HepG2 (cell line): Measurements from ENCODE around the gene SNRPF. TPM values are rescaled to one million over a fixed set of nuclear protein-coding genes. Genes with fewer than 3 reads are reported as not detected.

Experiments
- ATF1 ChIP-seq: IDR thresholded peaks from 2 replicates; pipeline ENCODE4 v1.6.1; 2016; ENCODE audit warnings: mild to moderate bottlenecking, control low read depth
- BATF2 ChIP-seq: sonication (generic); formaldehyde crosslinking; IDR thresholded peaks from 2 replicates; pipeline ENCODE4 v1.8.0; 2022; ENCODE audit warnings: mild to moderate bottlenecking, missing genetic modification reagents, moderate library complexity
- BRF2 ChIP-seq: sonication (generic); formaldehyde crosslinking; IDR thresholded peaks from 2 replicates; pipeline ENCODE4 v1.8.1; 2022; ENCODE audit warnings: mild to moderate bottlenecking, missing genetic modification reagents
- GLI4 ChIP-seq: sonication (generic); formaldehyde crosslinking; IDR thresholded peaks from 2 replicates; pipeline ENCODE4 v1.5.1; 2020; ENCODE audit warnings: missing genetic modification reagents, mild to moderate bottlenecking, moderate library complexity, borderline replicate concordance
- HNRNPLL ChIP-seq: fragments of 200-400 bp; formaldehyde crosslinking; IDR thresholded peaks from 2 replicates; pipeline ENCODE4 v1.6.1; 2017; ENCODE audit warnings: mild to moderate bottlenecking, low read depth, low read length; ENCODE audit not compliant: poor library complexity, severe bottlenecking
- MXD4 ChIP-seq: IDR thresholded peaks from 2 replicates; pipeline ENCODE4 v1.6.1; 2016; ENCODE audit warnings: mild to moderate bottlenecking, missing biosample characterization, missing genetic modification reagents
- NFE2 ChIP-seq: sonication (generic); formaldehyde crosslinking; IDR thresholded peaks from 2 replicates; pipeline ENCODE4 v1.4.0; 2020; ENCODE audit warnings: missing genetic modification reagents
- PREB ChIP-seq: sonication (generic); formaldehyde crosslinking; IDR thresholded peaks from 2 replicates; pipeline ENCODE4 v1.4.0; 2020; ENCODE audit warnings: missing genetic modification reagents
- RFX3 ChIP-seq: IDR thresholded peaks from 2 replicates; pipeline ENCODE4 v1.6.1; 2016; ENCODE audit warnings: missing biosample characterization, missing genetic modification reagents
- SMAD9 ChIP-seq: sonication (generic); formaldehyde crosslinking; IDR thresholded peaks from 2 replicates; pipeline ENCODE4 v1.5.1; 2020; ENCODE audit warnings: mild to moderate bottlenecking, missing genetic modification reagents
- ZBTB38 ChIP-seq: sonication (generic); formaldehyde crosslinking; IDR thresholded peaks from 2 replicates; pipeline ENCODE4 v1.5.1; 2020; ENCODE audit warnings: mild to moderate bottlenecking, missing genetic modification reagents
- ZNF142 ChIP-seq: sonication (generic); formaldehyde crosslinking; IDR thresholded peaks from 2 replicates; pipeline ENCODE4 v1.4.0; 2020; ENCODE audit warnings: missing genetic modification reagents
- ZNF17 ChIP-seq: sonication (generic); formaldehyde crosslinking; IDR thresholded peaks from 2 replicates; pipeline ENCODE4 v1.5.0; 2020; ENCODE audit warnings: mild to moderate bottlenecking, missing genetic modification reagents
- ZNF263 ChIP-seq: sonication (generic); formaldehyde crosslinking; IDR thresholded peaks from 2 replicates; pipeline ENCODE4 v1.4.0; 2020; ENCODE audit warnings: missing genetic modification reagents
- ZNF468 ChIP-seq: sonication (generic); formaldehyde crosslinking; IDR thresholded peaks from 2 replicates; pipeline ENCODE4 v1.8.0; 2022; ENCODE audit warnings: mild to moderate bottlenecking, moderate library complexity, missing genetic modification reagents
- ZNF547 ChIP-seq: sonication (generic); formaldehyde crosslinking; IDR thresholded peaks from 2 replicates; pipeline ENCODE4 v1.5.1; 2020; ENCODE audit warnings: mild to moderate bottlenecking, missing genetic modification reagents
- ZNF569 ChIP-seq: sonication (generic); formaldehyde crosslinking; IDR thresholded peaks from 2 replicates; pipeline ENCODE4 v1.5.0; 2020; ENCODE audit warnings: mild to moderate bottlenecking, missing genetic modification reagents, moderate library complexity, borderline replicate concordance
- ZNF660 ChIP-seq: sonication (generic); formaldehyde crosslinking; IDR thresholded peaks from 2 replicates; pipeline ENCODE4 v1.5.1; 2020; ENCODE audit warnings: mild to moderate bottlenecking, low read depth, missing genetic modification reagents, borderline replicate concordance
- ZNF704 ChIP-seq: sonication (generic); formaldehyde crosslinking; IDR thresholded peaks from 2 replicates; pipeline ENCODE4 v1.8.1; 2023; ENCODE audit warnings: mild to moderate bottlenecking, inconsistent platforms, moderate library complexity, missing genetic modification reagents, borderline replicate concordance
- polyA plus RNA-seq, 8 experiments: library from polyadenylated mRNA; depleted of rRNA in 3 of 8; stranded (reverse) in 7 of 8; unstranded in 1 of 8; fragments of >200 nt; fragmentation: Illumina TruSeq in 4 of 8; extraction: Trizol in 4 of 8; gene quantifications; 2 replicates each; pipeline versions ENCODE4 v1.2.1 to v1.2.3, GENCODE V29; 2011 to 2016; ENCODE audit warnings: low read depth in 4 of 8, missing spikeins in 1 of 8, mixed read lengths in 1 of 8; ENCODE audit not compliant: insufficient read depth in 1 of 8
- total RNA-seq, 5 experiments: library from RNA; depleted of rRNA; stranded (reverse); fragments of >200 nt; fragmentation: Illumina TruSeq; extraction: Trizol; gene quantifications; 2 replicates each; pipeline ENCODE4 v1.2.3, GENCODE V29; 2016; ENCODE audit warnings: low read depth in 1 of 5

The SNRPF gene
- total and polyA plus RNA-seq, 2 of the 13 experiments (the other 11 are each of a cell fraction or from before 2014, with no cell fraction given) = 31.7 to 77.2 TPM

- TF ChIP-seq MXD4 (CRISPR knock-in tag) (peak; percentile 89; the same call in 1 of the 2 replicates), ZNF142 (CRISPR knock-in tag) (peak; percentile 73; the same call in 1 of the 2 replicates), ZNF704 (CRISPR knock-in tag) (peak; percentile 91; the same call in 1 of the 2 replicates), SMAD9 (CRISPR knock-in tag) (no peak), BATF2 (CRISPR knock-in tag) (no peak), ZBTB38 (CRISPR knock-in tag) (0 out of 2 replicates have a peak, but pooled peaks have one; percentile 57), ZNF569 (no peak), ZNF263 (CRISPR knock-in tag) (peak; percentile 52; the same call in 1 of the 2 replicates), ZNF547 (CRISPR knock-in tag) (0 out of 2 replicates have a peak, but pooled peaks have one; percentile 43), PREB (CRISPR knock-in tag) (no peak), NFE2 (no peak), ZNF17 (CRISPR knock-in tag) (no peak), HNRNPLL (peak; percentile 64), BRF2 (CRISPR knock-in tag) (no peak), ZNF660 (no peak), ATF1 (CRISPR knock-in tag) (no peak), RFX3 (CRISPR knock-in tag) (peak; percentile 99), ZNF468 (CRISPR knock-in tag) (no peak), GLI4 (CRISPR knock-in tag) (no peak)
Measured at GRCh38 chr12:95858451-95859343, at the start of gene SNRPF (continued).
